B cell (primary cell): ENCODE data around the gene PLCB1. TPM values are rescaled to one million over a fixed set of nuclear protein-coding genes. Genes with fewer than 3 reads are reported as not detected.

Experiments
- ATAC-seq: fragments of 200-7000 bp; cut with Tn5 transposase; one replicate; pipeline ENCODE4 v1.10.0; 2021; ENCODE audit warnings: low read depth, mild to moderate bottlenecking, moderate number of reproducible peaks, moderate library complexity
- CTCF ChIA-PET: fragments of 350-600 bp; sonication (Branson Sonifier 250); formaldehyde crosslinking; loops from one replicate; lab custom pipeline; 2021; ENCODE audit warnings: antibody characterized with exemption, inconsistent platforms; lab: Charles Lee
- POLR2A ChIA-PET: fragments of 350-600 bp; sonication (Branson Sonifier 250); formaldehyde crosslinking; loops from one replicate; lab custom pipeline; 2021; ENCODE audit warnings: antibody characterized with exemption; lab: Charles Lee
- DNase-seq: peaks from one replicate; pipeline ENCODE4 v3.0.0; 2013
- H2AFZ ChIP-seq: 2 replicates; pipeline ENCODE4 v1.6.1; 2012; ENCODE audit warnings: mild to moderate bottlenecking, low read depth, low read length; ENCODE audit not compliant: insufficient read depth, poor library complexity, severe bottlenecking
- H3K27ac ChIP-seq, 2 donors: 1 replicate in 1 of 2; 2 replicates in 1 of 2; pipeline ENCODE4 v1.5.1; 2012 to 2013; ENCODE audit warnings: low read length in 2 of 2, mild to moderate bottlenecking in 2 of 2, moderate library complexity in 1 of 2
- H3K27me3 ChIP-seq, 4 experiments: fragments of 200-600 bp in 1 of 4; sonication (generic) in 1 of 4; replicated peaks in 1 of 4; 1 replicate in 2 of 4; 2 replicates in 2 of 4; pipeline versions ENCODE4 v1.6.1 to v1.7.0; 2013 to 2016; ENCODE audit warnings: low read length in 3 of 4, mild to moderate bottlenecking in 2 of 4, mixed read lengths in 1 of 4, moderate library complexity in 1 of 4; ENCODE audit not compliant: insufficient read depth in 4 of 4, control insufficient read depth in 3 of 4; ENCODE audit errors: control extremely low read depth in 1 of 4
- H3K36me3 ChIP-seq, 2 experiments: replicated peaks in 1 of 2; 1 replicate in 1 of 2; 2 replicates in 1 of 2; pipeline versions ENCODE4 v1.6.1 to v1.7.1; 2013; ENCODE audit warnings: low read length in 1 of 2; ENCODE audit not compliant: insufficient read depth in 2 of 2, control insufficient read depth in 1 of 2; ENCODE audit errors: control extremely low read depth in 1 of 2, extremely low read depth in 1 of 2
- H3K4me1 ChIP-seq, 2 donors: fragments of 200-600 bp in 1 of 2; sonication (generic) in 1 of 2; 1 replicate in 1 of 2; 2 replicates in 1 of 2; pipeline versions ENCODE4 v1.5.1 to v1.6.1; 2013 to 2017; ENCODE audit warnings: low read length in 2 of 2; ENCODE audit not compliant: control insufficient read depth in 2 of 2, insufficient read depth in 2 of 2
- H3K4me2 ChIP-seq: replicated peaks from 2 replicates; pipeline ENCODE3; 2012; ENCODE audit warnings: mild to moderate bottlenecking, low read depth, low read length; ENCODE audit not compliant: poor library complexity, severe bottlenecking
- H3K4me3 ChIP-seq, 5 experiments: fragments of 200-600 bp in 1 of 5; sonication (generic) in 1 of 5; 1 replicate in 3 of 5; 2 replicates in 2 of 5; pipeline versions ENCODE4 v1.5.1 to v1.7.0; 2011 to 2016; ENCODE audit warnings: low read length in 4 of 5, mild to moderate bottlenecking in 4 of 5, low read depth in 2 of 5, control low read depth in 1 of 5, moderate library complexity in 1 of 5; ENCODE audit not compliant: insufficient read depth in 1 of 5; ENCODE audit errors: control extremely low read depth in 1 of 5, extremely low read depth in 1 of 5
- H3K79me2 ChIP-seq: fragments of 200-600 bp; sonication (generic); one replicate; pipeline ENCODE4 v1.6.0; 2016; ENCODE audit warnings: low read length; ENCODE audit not compliant: control insufficient read depth, insufficient read depth
- H3K9ac ChIP-seq: fragments of 200-600 bp; sonication (generic); 2 replicates; pipeline ENCODE4 v1.6.1; 2017; ENCODE audit warnings: mild to moderate bottlenecking, low read length, moderate library complexity
- H3K9me3 ChIP-seq, 3 donors: one replicate each; pipeline versions ENCODE4 v1.6.1 to v1.7.1; 2013; ENCODE audit warnings: low read length in 2 of 3; ENCODE audit not compliant: control insufficient read depth in 2 of 3, insufficient read depth in 1 of 3; ENCODE audit errors: control extremely low read depth in 1 of 3
- H4K20me1 ChIP-seq: 2 replicates; pipeline ENCODE4 v1.6.0; 2012; ENCODE audit warnings: mild to moderate bottlenecking, low read length; ENCODE audit not compliant: insufficient read depth, control insufficient read depth, poor library complexity, severe bottlenecking
- H3K27ac Mint-ChIP-seq: one replicate; pipeline ENCODE4 v1.8.0; 2021; ENCODE audit warnings: mixed read lengths
- H3K27me3 Mint-ChIP-seq: one replicate; pipeline ENCODE4 v1.8.0; 2021; ENCODE audit warnings: mixed read lengths
- H3K4me1 Mint-ChIP-seq: one replicate; pipeline ENCODE4 v1.8.0; 2021; ENCODE audit warnings: mixed read lengths
- H3K4me3 Mint-ChIP-seq: one replicate; pipeline ENCODE4 v1.8.0; 2021; ENCODE audit warnings: mixed read lengths
- H3K9me3 Mint-ChIP-seq: one replicate; pipeline ENCODE4 v1.8.0; 2022; ENCODE audit warnings: mixed read lengths; ENCODE audit not compliant: insufficient read depth
- EZH2 ChIP-seq: IDR thresholded peaks from 2 replicates; pipeline ENCODE4 v1.6.1; 2012; ENCODE audit warnings: borderline replicate concordance, low read depth, mild to moderate bottlenecking, moderate library complexity, low read length; ENCODE audit not compliant: insufficient read depth, poor library complexity, severe bottlenecking
- WGBS: methylation state at CpG from one replicate; pipeline ENCODE4 v1.1.5; 2013; ENCODE audit warnings: missing lambda C conversion rate; ENCODE audit not compliant: insufficient coverage; 5-methylcytosine and 5-hydroxymethylcytosine counted together
- intact Hi-C: fragments of 100-400 bp; cut with micrococcal nuclease; formaldehyde crosslinking; loops from one replicate; pipeline ENCODE4 v1.10.0; 2022
- polyA plus RNA-seq: library from polyadenylated mRNA; depleted of rRNA; stranded (reverse); fragments of >200 nt; gene quantifications from 2 replicates; pipeline ENCODE4 v1.2.3, GENCODE V29; 2012
- total RNA-seq, 2 donors: library from RNA; stranded (reverse); fragments of 120-200 nt in 1 of 2; gene quantifications; 1 replicate in 1 of 2; 2 replicates in 1 of 2; pipeline versions ENCODE4 v1.2.3 to v1.2.4, GENCODE V29; 2013 to 2022
- TF ChIP-seq, protein P1 (sequence below): fragments of 200-600 bp; IDR thresholded peaks from one replicate; pipeline ENCODE4 v1.8.0; 2022; ENCODE audit warnings: antibody characterized with exemption, mild to moderate bottlenecking

PLCB1 gene
- total and polyA plus RNA-seq, 2 donors (not counting 1 experiment from before 2014, with no cell fraction given): 0.18 to 0.47 TPM

DNA sequence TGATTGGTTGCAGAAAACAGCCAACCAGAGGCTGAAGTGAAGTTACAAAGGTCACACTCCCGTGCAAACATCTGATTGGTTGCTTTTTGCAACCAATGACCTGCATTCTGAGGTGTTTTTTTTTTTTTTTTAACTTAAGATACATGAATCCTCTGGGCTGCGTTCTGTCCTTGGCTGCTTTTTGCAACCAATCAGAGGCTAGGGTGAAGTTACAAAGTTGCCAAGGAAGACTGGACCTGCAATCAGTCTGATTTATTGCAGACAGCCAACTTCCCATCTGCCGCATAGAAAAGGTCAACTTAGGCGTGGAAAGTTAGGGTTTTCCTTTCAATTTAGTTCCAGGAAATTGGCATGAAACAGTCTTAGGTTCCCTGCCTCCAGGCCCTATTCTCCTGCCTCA lies 292.9 kb downstream of the PLCB1 start:
- H2AFZ ChIP-seq: no peak overlapping the region
- TF ChIP-seq, protein P1, sequence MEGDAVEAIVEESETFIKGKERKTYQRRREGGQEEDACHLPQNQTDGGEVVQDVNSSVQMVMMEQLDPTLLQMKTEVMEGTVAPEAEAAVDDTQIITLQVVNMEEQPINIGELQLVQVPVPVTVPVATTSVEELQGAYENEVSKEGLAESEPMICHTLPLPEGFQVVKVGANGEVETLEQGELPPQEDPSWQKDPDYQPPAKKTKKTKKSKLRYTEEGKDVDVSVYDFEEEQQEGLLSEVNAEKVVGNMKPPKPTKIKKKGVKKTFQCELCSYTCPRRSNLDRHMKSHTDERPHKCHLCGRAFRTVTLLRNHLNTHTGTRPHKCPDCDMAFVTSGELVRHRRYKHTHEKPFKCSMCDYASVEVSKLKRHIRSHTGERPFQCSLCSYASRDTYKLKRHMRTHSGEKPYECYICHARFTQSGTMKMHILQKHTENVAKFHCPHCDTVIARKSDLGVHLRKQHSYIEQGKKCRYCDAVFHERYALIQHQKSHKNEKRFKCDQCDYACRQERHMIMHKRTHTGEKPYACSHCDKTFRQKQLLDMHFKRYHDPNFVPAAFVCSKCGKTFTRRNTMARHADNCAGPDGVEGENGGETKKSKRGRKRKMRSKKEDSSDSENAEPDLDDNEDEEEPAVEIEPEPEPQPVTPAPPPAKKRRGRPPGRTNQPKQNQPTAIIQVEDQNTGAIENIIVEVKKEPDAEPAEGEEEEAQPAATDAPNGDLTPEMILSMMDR: no peak
- no peak for TF ChIP-seq EZH2

DNA sequence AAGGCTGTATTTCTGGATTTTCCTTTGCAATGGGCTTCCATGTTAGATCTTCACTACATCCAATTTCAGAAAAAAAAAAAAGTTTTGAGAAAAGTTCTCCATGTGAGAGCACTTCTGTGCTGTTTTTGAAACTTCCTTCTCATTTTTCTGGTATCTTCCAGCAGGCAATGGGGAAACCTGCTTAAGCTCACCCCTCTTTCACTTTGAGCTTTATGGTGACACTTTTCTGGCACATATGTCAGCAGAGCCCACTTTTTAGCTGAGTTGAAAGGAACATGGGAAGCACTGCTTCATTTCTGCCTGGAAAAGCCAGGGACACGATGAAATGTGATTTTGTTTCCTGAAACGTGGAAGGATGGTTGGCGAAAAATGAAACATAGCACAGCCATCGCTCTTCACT lies 293.7 kb downstream of the PLCB1 start:
- Histone ChIP-seq H4K20me1 (no peaks in the 10 kb centered on the region), H3K9ac (no peak overlapping the region), H3K4me3 (no peak overlapping the region), H2AFZ (no peak overlapping the region), H3K79me2 (no peaks in the 10 kb centered on the region), H3K9me3 (no peaks in the 10 kb centered on the region), H3K36me3 (no peaks in the 10 kb centered on the region), H3K4me1 (no peaks in the 10 kb centered on the region), H3K27ac (no peak overlapping the region), H3K4me2 (no peak overlapping the region), H3K27me3 (no peaks in the 10 kb centered on the region)
- TF ChIP-seq, protein P1: no peak
- TF ChIP-seq EZH2: no peak
- WGBS: 97% methylated on average over 3 of the region's 4 CpGs
- CTCF ChIA-PET: interaction anchor here (0.6 kb wide), 1 partner anchor 40 kb away, joined by 4 read pairs; no protein-coding TSS in a partner anchor
- DNase-seq: no peak
- ATAC-seq: no peak
- intact Hi-C loops: no loop called here
- Mint-ChIP-seq H3K9me3 (no peaks in the 10 kb centered on the region), H3K27ac (no peak overlapping the region), H3K27me3 (peaks cover 10% of the 10 kb centered on the region), H3K4me1 (no peaks in the 10 kb centered on the region), H3K4me3 (no peak overlapping the region)
- POLR2A ChIA-PET: no interaction called here

More for the DNA sequence above, 292.9 kb downstream of the PLCB1 start:
- Mint-ChIP-seq H3K9me3 (no peaks in the 10 kb centered on the region), H3K4me3 (no peak overlapping the region), H3K4me1 (no peaks in the 10 kb centered on the region), H3K27ac (no peak overlapping the region), H3K27me3 (peaks cover 10% of the 10 kb centered on the region)
- Histone ChIP-seq H3K27me3 (no peaks in the 10 kb centered on the region), H3K4me3 (no peak overlapping the region), H3K79me2 (no peaks in the 10 kb centered on the region), H3K4me1 (no peaks in the 10 kb centered on the region), H4K20me1 (no peaks in the 10 kb centered on the region), H3K4me2 (no peak overlapping the region), H3K27ac (no peak overlapping the region), H3K9me3 (no peaks in the 10 kb centered on the region), H3K36me3 (no peaks in the 10 kb centered on the region), H3K9ac (no peak overlapping the region)
- DNase-seq: no peak
- POLR2A ChIA-PET: no interaction called here
- ATAC-seq: no peak
- intact Hi-C loops: no loop called here
- CTCF ChIA-PET: no interaction called here
- WGBS: 100% methylated on average over 1 of the region's 4 CpGs
